Endothelial cell of umbilical vein (primary cell): Measurements from ENCODE around the gene ACAA1. TPM values are rescaled to one million over a fixed set of nuclear protein-coding genes. Genes with fewer than 3 reads are reported as not detected.

ENCODE experiments used
- BruUV-seq: library from RNA; stranded (reverse); fragments of 400-500 nt; replicated peaks from 2 replicates; lab custom pipeline; 2021; lab: Mats Ljungman, UMichigan
- CTCF ChIA-PET: fragments of 300-600, 350-600 bp; sonication (Branson Sonifier 250); formaldehyde crosslinking; loops from one replicate; lab custom pipeline; 2021; ENCODE audit warnings: antibody characterized with exemption, inconsistent platforms; lab: Charles Lee
- POLR2A ChIA-PET: fragments of 300-600, 350-600 bp; sonication (Branson Sonifier 250); formaldehyde crosslinking; loops from one replicate; lab custom pipeline; 2021; ENCODE audit warnings: antibody characterized with exemption, inconsistent platforms; lab: Charles Lee
- DNase-seq: peaks from one replicate; pipeline ENCODE4 v3.0.0-alpha.2; 2011; ENCODE audit warnings: low read depth, low spot score
- FAIRE-seq: peaks from 2 replicates; lab custom pipeline; 2011; peaks lifted over from hg19 to GRCh38; lab: Jason Lieb, UNC
- H2AFZ ChIP-seq: 2 replicates; pipeline ENCODE4 v1.6.0; 2012; ENCODE audit warnings: low read depth, low read length, control low read depth, inconsistent platforms
- H3K27ac ChIP-seq: 2 replicates; pipeline ENCODE4 v1.5.1; 2011; ENCODE audit warnings: low read depth, mild to moderate bottlenecking, control low read depth, low read length, moderate library complexity; ENCODE audit not compliant: insufficient read depth
- H3K27me3 ChIP-seq, 2 experiments: 2 replicates each; pipeline versions ENCODE4 v1.6.0 to v1.6.1; 2011; ENCODE audit warnings: low read length in 2 of 2, mixed read lengths in 1 of 2; ENCODE audit not compliant: control insufficient read depth in 2 of 2, insufficient read depth in 2 of 2
- H3K36me3 ChIP-seq, 2 experiments: 2 replicates in 1 of 2; 3 replicates in 1 of 2; pipeline ENCODE4 v1.5.1; 2011; ENCODE audit warnings: low read length in 2 of 2, mild to moderate bottlenecking in 1 of 2, moderate library complexity in 1 of 2; ENCODE audit not compliant: control insufficient read depth in 2 of 2, insufficient read depth in 2 of 2; ENCODE audit errors: extremely low read depth in 1 of 2
- H3K4me1 ChIP-seq: 3 replicates; pipeline ENCODE4 v1.5.1; 2011; ENCODE audit warnings: mild to moderate bottlenecking, low read length; ENCODE audit not compliant: control insufficient read depth, insufficient read depth; ENCODE audit errors: extremely low read depth
- H3K4me2 ChIP-seq: 2 replicates; pipeline ENCODE4 v1.6.1; 2011; ENCODE audit warnings: low read length, control low read depth, mixed read lengths; ENCODE audit not compliant: insufficient read depth
- H3K4me3 ChIP-seq, 3 experiments: fragments of 200-600 bp in 1 of 3; sonication (generic), shearing (Covaris generic) in 1 of 3; replicated peaks in 1 of 3; 2 replicates each; pipeline ENCODE4 v1.5.1; 2011 to 2016; ENCODE audit warnings: control low read depth in 3 of 3, low read length in 3 of 3, mild to moderate bottlenecking in 2 of 3, inconsistent platforms in 1 of 3, low read depth in 1 of 3, moderate library complexity in 1 of 3; ENCODE audit not compliant: insufficient read depth in 1 of 3
- H3K79me2 ChIP-seq: 2 replicates; pipeline ENCODE4 v1.6.0; 2012; ENCODE audit warnings: low read length, inconsistent platforms; ENCODE audit not compliant: control insufficient read depth, insufficient read depth
- H3K9ac ChIP-seq: replicated peaks from 2 replicates; pipeline ENCODE3; 2011; ENCODE audit warnings: low read length, control low read depth; ENCODE audit not compliant: insufficient read depth; ENCODE audit errors: extremely low read depth
- H3K9me1 ChIP-seq: replicated peaks from 3 replicates; pipeline ENCODE4 v1.6.0; 2011; ENCODE audit warnings: mild to moderate bottlenecking, low read length; ENCODE audit not compliant: control insufficient read depth, insufficient read depth; ENCODE audit errors: extremely low read depth
- H3K9me3 ChIP-seq: replicated peaks from 2 replicates; pipeline ENCODE4 v1.5.1; 2012; ENCODE audit warnings: low read length, inconsistent platforms; ENCODE audit not compliant: control insufficient read depth, insufficient read depth
- H4K20me1 ChIP-seq: replicated peaks from 2 replicates; pipeline ENCODE3; 2011; ENCODE audit warnings: mild to moderate bottlenecking, low read length; ENCODE audit not compliant: control insufficient read depth, insufficient read depth; ENCODE audit errors: extremely low read depth
- EZH2 ChIP-seq: IDR thresholded peaks from 2 replicates; pipeline ENCODE4 v1.6.1; 2012; ENCODE audit warnings: borderline replicate concordance, low read depth, mild to moderate bottlenecking, moderate library complexity, low read length, inconsistent platforms; ENCODE audit not compliant: severe bottlenecking
- FOS ChIP-seq: IDR thresholded peaks from 2 replicates; pipeline ENCODE4 v1.6.1; 2011; ENCODE audit warnings: mild to moderate bottlenecking, low read length, moderate library complexity, borderline replicate concordance; ENCODE audit not compliant: insufficient read depth
- GATA2 ChIP-seq: IDR thresholded peaks from 2 replicates; pipeline ENCODE4 v1.7.0; 2011; ENCODE audit warnings: low read depth, mild to moderate bottlenecking, moderate library complexity, mixed read lengths, low read length; ENCODE audit not compliant: insufficient read length, insufficient read depth
- MYC ChIP-seq: IDR thresholded peaks from one replicate; pipeline ENCODE4 v1.6.1; 2011; ENCODE audit warnings: mild to moderate bottlenecking, low read depth, low read length
- POLR2A ChIP-seq: IDR thresholded peaks from 2 replicates; pipeline ENCODE4 v1.6.1; 2012; ENCODE audit warnings: low read depth, mild to moderate bottlenecking, control low read depth, low read length
- dilution Hi-C: fragments of 300-500 bp; cut with MboI; formaldehyde crosslinking; loops from one replicate; pipeline ENCODE4 v1.15.0; 2019; ENCODE audit warnings: low sequenced_read_pairs; ENCODE audit not compliant: extremely low pct_ligation_motif_present
- intact Hi-C: fragments of 100-400 bp; cut with micrococcal nuclease; formaldehyde crosslinking; loops from one replicate; pipeline ENCODE4 v1.10.0; 2022
- polyA plus RNA-seq, 4 experiments: library from polyadenylated mRNA; depleted of rRNA in 3 of 4; stranded (reverse) in 3 of 4; unstranded in 1 of 4; fragments of >200 nt; gene quantifications; 2 replicates each; pipeline versions ENCODE4 v1.2.1 to v1.2.3, GENCODE V29; 2011 to 2012; ENCODE audit warnings: missing spikeins in 1 of 4
- total RNA-seq: library from RNA; stranded (reverse); gene quantifications from 2 replicates; pipeline ENCODE4 v1.2.3, GENCODE V29; 2021
- TF ChIP-seq, protein P1 (sequence below), 2 donors: IDR thresholded peaks; 1 replicate in 1 of 2; 2 replicates in 1 of 2; pipeline ENCODE4 v1.5.1; 2011; ENCODE audit warnings: low read length in 2 of 2, mild to moderate bottlenecking in 2 of 2, moderate library complexity in 2 of 2, control low read depth in 1 of 2, inconsistent platforms in 1 of 2, low read depth in 1 of 2; ENCODE audit not compliant: insufficient read depth in 1 of 2; ENCODE audit errors: extremely low read depth in 1 of 2
- TF ChIP-seq, protein P2 (sequence below): IDR thresholded peaks from 2 replicates; pipeline ENCODE4 v1.6.1; 2011; ENCODE audit not compliant: insufficient read depth, insufficient read length

Gene ACAA1
- total and polyA plus RNA-seq, 2 donors (not counting 3 experiments of a cell fraction or from before 2014, with no cell fraction given), result 52.1 to 53.8 TPM

DNA sequence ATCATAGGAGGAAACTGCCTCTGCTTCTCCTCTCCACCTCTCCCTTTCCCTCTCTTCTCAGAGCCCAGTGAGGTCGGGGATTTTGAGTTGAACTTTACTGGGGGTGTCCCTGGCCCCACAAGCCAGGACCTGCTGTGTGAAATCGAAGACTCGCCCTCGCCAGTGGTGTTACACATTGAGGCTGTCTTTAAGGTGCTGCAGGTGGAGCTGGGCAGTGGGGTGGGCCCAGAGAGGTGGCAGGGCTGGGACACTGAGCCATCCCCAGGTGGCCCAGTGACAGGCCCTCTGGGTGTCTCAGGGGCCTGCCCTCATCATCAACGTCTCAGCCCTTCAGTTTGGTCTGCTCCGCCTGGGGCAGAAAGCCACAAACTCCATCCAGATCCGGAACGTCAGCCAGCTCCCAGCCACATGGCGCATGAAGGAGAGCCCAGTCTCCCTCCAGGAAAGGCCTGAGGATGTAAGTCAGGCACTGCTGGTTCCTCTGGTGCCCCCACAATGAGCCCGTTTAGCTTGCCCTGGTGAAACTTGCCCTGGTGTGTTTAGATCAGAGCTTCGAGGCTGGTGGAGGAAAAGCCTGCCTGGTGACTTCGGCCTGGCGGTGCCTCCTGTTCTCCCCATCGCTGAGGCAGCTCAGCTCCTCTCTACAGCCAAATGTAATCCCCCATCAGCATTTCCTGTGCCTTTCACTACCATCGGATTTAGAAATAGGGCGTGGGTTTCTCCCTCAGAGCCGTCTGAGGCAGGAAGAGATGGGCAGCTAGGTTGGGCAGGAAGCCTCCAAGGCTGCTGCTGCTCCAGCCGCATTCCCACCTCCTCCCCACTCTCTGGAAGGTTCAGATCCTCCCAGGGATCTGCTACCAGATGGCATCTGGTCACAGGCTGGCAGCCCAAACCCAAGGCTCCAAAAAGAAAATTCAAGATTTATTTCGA is 39.2 kb downstream of the ACAA1 start:
- intact Hi-C loops (no loop called here), dilution Hi-C loops (no loop called here)
- Histone ChIP-seq H3K9ac (no peak overlapping the region), H4K20me1 (no peaks in the 10 kb centered on the region), H3K4me3 (no peak overlapping the region), H3K4me1 (no peaks in the 10 kb centered on the region), H3K27ac (no peak overlapping the region), H3K9me1 (no peaks in the 10 kb centered on the region), H2AFZ (no peak overlapping the region), H3K36me3 (no peaks in the 10 kb centered on the region), H3K4me2 (no peak overlapping the region), H3K27me3 (peaks cover 0 to 6% of the 10 kb centered on the region in 2 experiments), H3K9me3 (no peaks in the 10 kb centered on the region), H3K79me2 (no peaks in the 10 kb centered on the region)
- TF ChIP-seq GATA2 (no peak), FOS (no peak), MYC (no peak), POLR2A (no peak), EZH2 (no peak)
- TF ChIP-seq, protein P1, sequence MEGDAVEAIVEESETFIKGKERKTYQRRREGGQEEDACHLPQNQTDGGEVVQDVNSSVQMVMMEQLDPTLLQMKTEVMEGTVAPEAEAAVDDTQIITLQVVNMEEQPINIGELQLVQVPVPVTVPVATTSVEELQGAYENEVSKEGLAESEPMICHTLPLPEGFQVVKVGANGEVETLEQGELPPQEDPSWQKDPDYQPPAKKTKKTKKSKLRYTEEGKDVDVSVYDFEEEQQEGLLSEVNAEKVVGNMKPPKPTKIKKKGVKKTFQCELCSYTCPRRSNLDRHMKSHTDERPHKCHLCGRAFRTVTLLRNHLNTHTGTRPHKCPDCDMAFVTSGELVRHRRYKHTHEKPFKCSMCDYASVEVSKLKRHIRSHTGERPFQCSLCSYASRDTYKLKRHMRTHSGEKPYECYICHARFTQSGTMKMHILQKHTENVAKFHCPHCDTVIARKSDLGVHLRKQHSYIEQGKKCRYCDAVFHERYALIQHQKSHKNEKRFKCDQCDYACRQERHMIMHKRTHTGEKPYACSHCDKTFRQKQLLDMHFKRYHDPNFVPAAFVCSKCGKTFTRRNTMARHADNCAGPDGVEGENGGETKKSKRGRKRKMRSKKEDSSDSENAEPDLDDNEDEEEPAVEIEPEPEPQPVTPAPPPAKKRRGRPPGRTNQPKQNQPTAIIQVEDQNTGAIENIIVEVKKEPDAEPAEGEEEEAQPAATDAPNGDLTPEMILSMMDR (IDR thresholded peaks at IDR 0.05; ENCODE audit: extremely low read depth in 1 of 2, insufficient read depth in 1 of 2, low read depth in 1 of 2, low read length in 2 of 2), result no peak
- TF ChIP-seq, protein P2, sequence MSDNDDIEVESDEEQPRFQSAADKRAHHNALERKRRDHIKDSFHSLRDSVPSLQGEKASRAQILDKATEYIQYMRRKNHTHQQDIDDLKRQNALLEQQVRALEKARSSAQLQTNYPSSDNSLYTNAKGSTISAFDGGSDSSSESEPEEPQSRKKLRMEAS, result no peak
- FAIRE-seq (no peak), DNase-seq (no peak)
- POLR2A ChIA-PET, result no interaction called here
- no TSS peak for BruUV-seq
- CTCF ChIA-PET, result interaction anchor here (0.8 kb wide), 1 partner anchor 243 kb away, joined by 3 read pairs; no protein-coding TSS in a partner anchor
